Neural cell (in vitro differentiated cells): Measurements from ENCODE around the gene PTPRU. TPM values are rescaled to one million over a fixed set of nuclear protein-coding genes. Genes with fewer than 3 reads are reported as not detected.
A peak's percentile ranks its signal among the peaks of the same experiment; 100 is the strongest.

ENCODE experiments used
- H2AFZ ChIP-seq: fragments of 200-600, 300-800 bp; sonication (generic), shearing (Covaris generic); 2 replicates; pipeline ENCODE4 v1.6.0; 2014; ENCODE audit warnings: low read depth, mild to moderate bottlenecking, antibody characterized with exemption, low read length, moderate library complexity
- H3F3A ChIP-seq: fragments of 200-600 bp; shearing (Covaris generic); 2 replicates; pipeline ENCODE4 v1.6.1; 2016; ENCODE audit warnings: mild to moderate bottlenecking, moderate library complexity, mixed read lengths, antibody characterized with exemption, low read length; ENCODE audit not compliant: insufficient read depth, poor library complexity, severe bottlenecking
- H3K27ac ChIP-seq: fragments of 200-600, 300-800 bp; sonication (generic), shearing (Covaris generic); 2 replicates; pipeline ENCODE4 v1.5.1; 2014; ENCODE audit warnings: mild to moderate bottlenecking, low read length, moderate library complexity
- H3K27me3 ChIP-seq: fragments of 300-800, 200-600 bp; sonication (generic), shearing (Covaris generic); 2 replicates; pipeline ENCODE4 v1.6.0; 2014; ENCODE audit warnings: mild to moderate bottlenecking, low read depth, low read length, moderate library complexity; ENCODE audit not compliant: insufficient read depth
- H3K36me3 ChIP-seq: fragments of 300-800, 200-600 bp; sonication (generic), shearing (Covaris generic); 2 replicates; pipeline ENCODE4 v1.5.1; 2014; ENCODE audit warnings: mild to moderate bottlenecking, antibody characterized with exemption, low read length, moderate library complexity; ENCODE audit not compliant: insufficient read depth
- H3K4me2 ChIP-seq: fragments of 300-800, 200-600 bp; sonication (generic), shearing (Covaris generic); 2 replicates; pipeline ENCODE4 v1.6.0; 2014; ENCODE audit warnings: mild to moderate bottlenecking, low read length
- H3K4me3 ChIP-seq: fragments of 300-800, 200-600 bp; sonication (generic), shearing (Covaris generic); 2 replicates; pipeline ENCODE4 v1.5.1; 2014; ENCODE audit warnings: mild to moderate bottlenecking, low read length, moderate library complexity
- H3K79me2 ChIP-seq: fragments of 200-600 bp; shearing (Covaris generic); replicated peaks from 2 replicates; pipeline ENCODE4 v1.6.0; 2014; ENCODE audit warnings: mild to moderate bottlenecking, low read length, moderate library complexity; ENCODE audit not compliant: insufficient read depth
- H3K9ac ChIP-seq: fragments of 300-800, 200-600 bp; sonication (generic), shearing (Covaris generic); 2 replicates; pipeline ENCODE4 v1.6.1; 2016; ENCODE audit warnings: mild to moderate bottlenecking, low read length, mixed read lengths
- H3K9me2 ChIP-seq: fragments of 200-600 bp; shearing (Covaris generic); 2 replicates; pipeline ENCODE4 v1.6.1; 2016; ENCODE audit warnings: mild to moderate bottlenecking, low read length, mixed read lengths; ENCODE audit not compliant: insufficient read depth
- H3K9me3 ChIP-seq: fragments of 200-600, 300-800 bp; sonication (generic), shearing (Covaris generic); 2 replicates; pipeline ENCODE4 v1.6.1; 2016; ENCODE audit warnings: mild to moderate bottlenecking, mixed run types, low read length, moderate library complexity, mixed read lengths
- H4K20me1 ChIP-seq: fragments of 200-600 bp; shearing (Covaris generic); 2 replicates; pipeline ENCODE4 v1.6.1; 2016; ENCODE audit warnings: mild to moderate bottlenecking, mixed run types; ENCODE audit not compliant: insufficient read depth
- EP300 ChIP-seq: fragments of 450-650 bp; conservative IDR thresholded peaks from 2 replicates; pipeline ENCODE4 v1.6.1; 2014; ENCODE audit warnings: antibody characterized with exemption, mild to moderate bottlenecking, moderate library complexity; ENCODE audit not compliant: poor library complexity, severe bottlenecking
- EZH2 ChIP-seq: fragments of 200-600, 300-800 bp; shearing (Covaris generic), sonication (generic); IDR thresholded peaks from 2 replicates; pipeline ENCODE4 v1.6.1; 2014; ENCODE audit warnings: antibody characterized with exemption, low read length, borderline replicate concordance, mild to moderate bottlenecking; ENCODE audit not compliant: insufficient read depth, poor library complexity, severe bottlenecking
- MXI1 ChIP-seq: fragments of 450-650 bp; conservative IDR thresholded peaks from 2 replicates; pipeline ENCODE4 v1.6.1; 2014; ENCODE audit warnings: antibody characterized with exemption, mild to moderate bottlenecking; ENCODE audit not compliant: poor library complexity, severe bottlenecking
- POLR2AphosphoS5 ChIP-seq: IDR thresholded peaks from 2 replicates; pipeline ENCODE4 v1.6.1; 2012
- RAD21 ChIP-seq: fragments of 450-650 bp; conservative IDR thresholded peaks from 2 replicates; pipeline ENCODE4 v1.6.1; 2014; ENCODE audit warnings: antibody characterized with exemption, mild to moderate bottlenecking, moderate library complexity
- SMC3 ChIP-seq: fragments of 450-650 bp; conservative IDR thresholded peaks from 2 replicates; pipeline ENCODE4 v1.6.1; 2014; ENCODE audit warnings: antibody characterized with exemption, mild to moderate bottlenecking, moderate library complexity; ENCODE audit not compliant: poor library complexity
- TAF1 ChIP-seq: IDR thresholded peaks from 2 replicates; pipeline ENCODE4 v1.6.1; 2012; ENCODE audit warnings: low read depth
- polyA plus RNA-seq: library from polyadenylated mRNA; depleted of rRNA; stranded (reverse); fragments of >200 nt; gene quantifications from 2 replicates; pipeline ENCODE4 v1.2.3, GENCODE V29; 2014
- TF ChIP-seq, protein P1 (sequence below): fragments of 450-650 bp; IDR thresholded peaks from 2 replicates; pipeline ENCODE4 v1.5.1; 2014; ENCODE audit warnings: antibody characterized with exemption, mild to moderate bottlenecking, moderate library complexity; ENCODE audit not compliant: poor library complexity, severe bottlenecking
- TF ChIP-seq, protein P2 (sequence below): IDR thresholded peaks from 2 replicates; pipeline ENCODE4 v1.6.1; 2012; ENCODE audit warnings: borderline replicate concordance

The PTPRU gene
- polyA plus RNA-seq, 1 donor from 2014 or later: 5.0 TPM

- Histone ChIP-seq H3K27me3 (peaks cover 23% of the 10 kb centered on the region), H2AFZ (no peak overlapping the region), H3K27ac (no peak overlapping the region), H3K4me2 (no peak overlapping the region), H3K9ac (no peak overlapping the region), H3F3A (no peaks in the 10 kb centered on the region), H3K9me2 (no peaks in the 10 kb centered on the region), H3K9me3 (no peaks in the 10 kb centered on the region), H4K20me1 (no peaks in the 10 kb centered on the region), H3K79me2 (no peaks in the 10 kb centered on the region), H3K4me3 (peak overlapping the region; percentile 63), H3K36me3 (no peaks in the 10 kb centered on the region)
- TF ChIP-seq RAD21: peak; percentile 21
- no peak for TF ChIP-seq POLR2AphosphoS5
Observed at GRCh38 chr1:29259802-29260441, 23.6 kb downstream of the PTPRU start.

DNA sequence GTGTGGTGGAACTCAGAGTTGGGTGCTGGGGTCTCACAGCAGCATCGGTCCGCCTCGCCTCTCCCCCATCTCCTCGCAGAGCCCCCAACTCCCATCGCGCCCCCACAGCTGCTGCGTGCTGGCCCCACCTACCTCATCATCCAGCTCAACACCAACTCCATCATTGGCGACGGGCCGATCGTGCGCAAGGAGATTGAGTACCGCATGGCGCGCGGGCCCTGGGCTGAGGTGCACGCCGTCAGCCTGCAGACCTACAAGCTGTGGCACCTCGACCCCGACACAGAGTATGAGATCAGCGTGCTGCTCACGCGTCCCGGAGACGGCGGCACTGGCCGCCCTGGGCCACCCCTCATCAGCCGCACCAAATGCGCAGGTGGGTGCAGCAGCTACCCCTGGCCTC is 24.2 kb downstream of the PTPRU start:
- Histone ChIP-seq H3K9me3 (no peaks in the 10 kb centered on the region), H3K9ac (no peak overlapping the region), H2AFZ (no peak overlapping the region), H3K27me3 (peaks cover 23% of the 10 kb centered on the region), H3K27ac (no peak overlapping the region), H3K4me2 (no peak overlapping the region), H3K4me3 (peak overlapping the region; percentile 63), H3F3A (no peaks in the 10 kb centered on the region), H3K79me2 (no peaks in the 10 kb centered on the region), H3K9me2 (no peaks in the 10 kb centered on the region), H4K20me1 (no peaks in the 10 kb centered on the region), H3K36me3 (no peaks in the 10 kb centered on the region)
- no peak for TF ChIP-seq POLR2AphosphoS5
- no peak for TF ChIP-seq MXI1
- TF ChIP-seq EP300: no peak
- TF ChIP-seq SMC3: no peak
- TF ChIP-seq EZH2: no peak
- TF ChIP-seq, protein P1, sequence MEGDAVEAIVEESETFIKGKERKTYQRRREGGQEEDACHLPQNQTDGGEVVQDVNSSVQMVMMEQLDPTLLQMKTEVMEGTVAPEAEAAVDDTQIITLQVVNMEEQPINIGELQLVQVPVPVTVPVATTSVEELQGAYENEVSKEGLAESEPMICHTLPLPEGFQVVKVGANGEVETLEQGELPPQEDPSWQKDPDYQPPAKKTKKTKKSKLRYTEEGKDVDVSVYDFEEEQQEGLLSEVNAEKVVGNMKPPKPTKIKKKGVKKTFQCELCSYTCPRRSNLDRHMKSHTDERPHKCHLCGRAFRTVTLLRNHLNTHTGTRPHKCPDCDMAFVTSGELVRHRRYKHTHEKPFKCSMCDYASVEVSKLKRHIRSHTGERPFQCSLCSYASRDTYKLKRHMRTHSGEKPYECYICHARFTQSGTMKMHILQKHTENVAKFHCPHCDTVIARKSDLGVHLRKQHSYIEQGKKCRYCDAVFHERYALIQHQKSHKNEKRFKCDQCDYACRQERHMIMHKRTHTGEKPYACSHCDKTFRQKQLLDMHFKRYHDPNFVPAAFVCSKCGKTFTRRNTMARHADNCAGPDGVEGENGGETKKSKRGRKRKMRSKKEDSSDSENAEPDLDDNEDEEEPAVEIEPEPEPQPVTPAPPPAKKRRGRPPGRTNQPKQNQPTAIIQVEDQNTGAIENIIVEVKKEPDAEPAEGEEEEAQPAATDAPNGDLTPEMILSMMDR: no peak
- TF ChIP-seq RAD21: no peak
- no peak for TF ChIP-seq TAF1

DNA sequence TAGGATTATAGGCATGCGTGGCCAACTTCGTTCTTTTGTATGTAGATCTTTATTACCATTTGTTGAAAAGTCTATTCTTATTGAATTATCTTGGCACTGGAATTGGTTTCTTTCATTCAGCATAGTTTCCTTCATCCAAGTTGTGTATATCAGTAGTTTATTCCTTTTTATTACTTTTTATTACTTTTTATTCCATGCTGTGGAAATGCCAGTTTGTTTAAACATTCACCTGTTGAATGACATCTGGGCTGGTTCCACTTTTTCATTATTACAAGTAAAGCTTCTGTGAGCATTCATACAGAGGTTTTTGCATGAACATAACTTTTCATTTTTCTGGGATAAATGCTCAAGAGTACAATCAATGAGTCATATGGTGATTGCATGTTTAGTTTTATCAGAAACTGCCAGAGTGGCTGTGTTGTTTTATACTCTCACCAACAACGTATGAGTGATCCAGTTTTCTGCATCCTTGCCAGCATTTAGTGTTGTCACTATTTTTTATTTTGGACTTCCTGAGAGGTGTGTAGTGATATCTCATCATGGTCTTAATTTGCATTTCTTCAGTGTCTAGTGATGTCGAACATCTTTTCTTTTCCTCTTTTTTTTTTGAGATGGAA is 28.6 kb downstream of the PTPRU start:
- Histone ChIP-seq H3K9ac (no peak overlapping the region), H3K4me3 (no peak overlapping the region), H2AFZ (no peak overlapping the region), H3K9me2 (no peaks in the 10 kb centered on the region), H3K9me3 (no peaks in the 10 kb centered on the region), H3K27ac (no peak overlapping the region), H4K20me1 (no peaks in the 10 kb centered on the region), H3K36me3 (no peaks in the 10 kb centered on the region), H3K79me2 (no peaks in the 10 kb centered on the region), H3K4me2 (no peak overlapping the region), H3F3A (no peaks in the 10 kb centered on the region), H3K27me3 (peaks cover 12% of the 10 kb centered on the region)
- TF ChIP-seq SMC3 (no peak), MXI1 (no peak), RAD21 (no peak), EP300 (no peak), EZH2 (no peak), POLR2AphosphoS5 (no peak), TAF1 (no peak)
- TF ChIP-seq, protein P2, sequence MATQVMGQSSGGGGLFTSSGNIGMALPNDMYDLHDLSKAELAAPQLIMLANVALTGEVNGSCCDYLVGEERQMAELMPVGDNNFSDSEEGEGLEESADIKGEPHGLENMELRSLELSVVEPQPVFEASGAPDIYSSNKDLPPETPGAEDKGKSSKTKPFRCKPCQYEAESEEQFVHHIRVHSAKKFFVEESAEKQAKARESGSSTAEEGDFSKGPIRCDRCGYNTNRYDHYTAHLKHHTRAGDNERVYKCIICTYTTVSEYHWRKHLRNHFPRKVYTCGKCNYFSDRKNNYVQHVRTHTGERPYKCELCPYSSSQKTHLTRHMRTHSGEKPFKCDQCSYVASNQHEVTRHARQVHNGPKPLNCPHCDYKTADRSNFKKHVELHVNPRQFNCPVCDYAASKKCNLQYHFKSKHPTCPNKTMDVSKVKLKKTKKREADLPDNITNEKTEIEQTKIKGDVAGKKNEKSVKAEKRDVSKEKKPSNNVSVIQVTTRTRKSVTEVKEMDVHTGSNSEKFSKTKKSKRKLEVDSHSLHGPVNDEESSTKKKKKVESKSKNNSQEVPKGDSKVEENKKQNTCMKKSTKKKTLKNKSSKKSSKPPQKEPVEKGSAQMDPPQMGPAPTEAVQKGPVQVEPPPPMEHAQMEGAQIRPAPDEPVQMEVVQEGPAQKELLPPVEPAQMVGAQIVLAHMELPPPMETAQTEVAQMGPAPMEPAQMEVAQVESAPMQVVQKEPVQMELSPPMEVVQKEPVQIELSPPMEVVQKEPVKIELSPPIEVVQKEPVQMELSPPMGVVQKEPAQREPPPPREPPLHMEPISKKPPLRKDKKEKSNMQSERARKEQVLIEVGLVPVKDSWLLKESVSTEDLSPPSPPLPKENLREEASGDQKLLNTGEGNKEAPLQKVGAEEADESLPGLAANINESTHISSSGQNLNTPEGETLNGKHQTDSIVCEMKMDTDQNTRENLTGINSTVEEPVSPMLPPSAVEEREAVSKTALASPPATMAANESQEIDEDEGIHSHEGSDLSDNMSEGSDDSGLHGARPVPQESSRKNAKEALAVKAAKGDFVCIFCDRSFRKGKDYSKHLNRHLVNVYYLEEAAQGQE: no peak
- TF ChIP-seq, protein P1: no peak
